H9 (cell line): ENCODE data around the gene CHRNA4. TPM values are rescaled to one million over a fixed set of nuclear protein-coding genes. Genes with fewer than 3 reads are reported as not detected.

Experiments used
- DNase-seq: peaks from one replicate; pipeline ENCODE4 v3.0.0-alpha.2; 2017
- H2AFZ ChIP-seq: one replicate; pipeline ENCODE4 v1.6.1; 2013; ENCODE audit warnings: mild to moderate bottlenecking, low read length, control low read depth, moderate library complexity
- H2AK5ac ChIP-seq: 2 replicates; pipeline ENCODE4 v1.6.1; 2013; ENCODE audit warnings: low read length, control low read depth, mixed read lengths; ENCODE audit not compliant: insufficient read length
- H2BK120ac ChIP-seq: one replicate; pipeline ENCODE4 v1.6.1; 2013; ENCODE audit warnings: low read depth, mild to moderate bottlenecking, low read length, control low read depth, inconsistent platforms; ENCODE audit not compliant: poor library complexity, severe bottlenecking
- H2BK12ac ChIP-seq: 2 replicates; pipeline ENCODE4 v1.6.1; 2013; ENCODE audit warnings: low read length, control low read depth, mixed read lengths, low read depth; ENCODE audit not compliant: insufficient read length
- H2BK15ac ChIP-seq: 2 replicates; pipeline ENCODE4 v1.6.1; 2013; ENCODE audit warnings: low read depth, low read length, control low read depth
- H2BK20ac ChIP-seq: one replicate; pipeline ENCODE4 v1.6.1; 2013; ENCODE audit warnings: low read depth, mild to moderate bottlenecking, low read length, control low read depth, inconsistent platforms; ENCODE audit not compliant: poor library complexity, severe bottlenecking
- H2BK5ac ChIP-seq: 2 replicates; pipeline ENCODE4 v1.6.1; 2013; ENCODE audit warnings: low read length, control low read depth, mixed read lengths; ENCODE audit not compliant: insufficient read length
- H3K14ac ChIP-seq: 2 replicates; pipeline ENCODE4 v1.6.1; 2013; ENCODE audit warnings: low read length, control low read depth; ENCODE audit not compliant: insufficient read depth
- H3K18ac ChIP-seq: 2 replicates; pipeline ENCODE4 v1.6.1; 2013; ENCODE audit warnings: low read depth, mild to moderate bottlenecking, mixed read lengths, low read length, control low read depth; ENCODE audit not compliant: insufficient read length
- H3K23ac ChIP-seq: 2 replicates; pipeline ENCODE4 v1.6.1; 2013; ENCODE audit warnings: low read length, control low read depth, mixed read lengths, low read depth; ENCODE audit not compliant: insufficient read length
- H3K23me2 ChIP-seq: 2 replicates; pipeline ENCODE4 v1.6.1; 2013; ENCODE audit warnings: low read depth, mild to moderate bottlenecking, mixed read lengths, low read length, control low read depth; ENCODE audit not compliant: insufficient read length, poor library complexity, severe bottlenecking
- H3K27ac ChIP-seq: 2 replicates; pipeline ENCODE4 v1.5.1; 2013; ENCODE audit warnings: low read length, control low read depth, mixed read lengths, low read depth; ENCODE audit not compliant: insufficient read length
- H3K27me3 ChIP-seq: 2 replicates; pipeline ENCODE4 v1.6.1; 2013; ENCODE audit warnings: low read length, control low read depth, inconsistent platforms; ENCODE audit not compliant: insufficient read depth
- H3K4ac ChIP-seq: 2 replicates; pipeline ENCODE4 v1.6.1; 2013; ENCODE audit warnings: low read depth, mild to moderate bottlenecking, control low read depth, inconsistent platforms, low read length, moderate library complexity
- H3K4me1 ChIP-seq: 2 replicates; pipeline ENCODE4 v1.6.1; 2013; ENCODE audit warnings: low read length, control low read depth, inconsistent platforms; ENCODE audit not compliant: insufficient read depth
- H3K4me2 ChIP-seq: 2 replicates; pipeline ENCODE4 v1.6.1; 2013; ENCODE audit warnings: low read length, control low read depth, mixed read lengths; ENCODE audit not compliant: insufficient read length, insufficient read depth
- H3K56ac ChIP-seq: 2 replicates; pipeline ENCODE4 v1.6.1; 2013; ENCODE audit warnings: low read depth, mild to moderate bottlenecking, mixed read lengths, low read length, control low read depth; ENCODE audit not compliant: insufficient read length
- H3K79me1 ChIP-seq: 2 replicates; pipeline ENCODE4 v1.6.1; 2013; ENCODE audit warnings: low read depth, mild to moderate bottlenecking, moderate library complexity, low read length, control low read depth, inconsistent platforms; ENCODE audit not compliant: insufficient read depth, poor library complexity, severe bottlenecking
- H3K79me2 ChIP-seq: 2 replicates; pipeline ENCODE4 v1.6.1; 2013; ENCODE audit warnings: low read length, control low read depth, inconsistent platforms; ENCODE audit not compliant: insufficient read depth
- H3K9ac ChIP-seq: 2 replicates; pipeline ENCODE4 v1.6.1; 2013; ENCODE audit warnings: low read length, control low read depth, mixed read lengths; ENCODE audit not compliant: insufficient read length; ENCODE audit errors: extremely low read depth
- H3K9me3 ChIP-seq: one replicate; pipeline ENCODE4 v1.6.1; 2013; ENCODE audit warnings: low read depth, low read length, inconsistent platforms; ENCODE audit not compliant: control insufficient read depth
- H3T11ph ChIP-seq: one replicate; pipeline ENCODE4 v1.6.1; 2013; ENCODE audit warnings: mild to moderate bottlenecking, low read length, control low read depth, inconsistent platforms
- H4K20me1 ChIP-seq: one replicate; pipeline ENCODE4 v1.6.1; 2013; ENCODE audit not compliant: control insufficient read depth, insufficient read length, insufficient read depth
- H4K5ac ChIP-seq: 2 replicates; pipeline ENCODE4 v1.6.1; 2013; ENCODE audit warnings: low read depth, mild to moderate bottlenecking, mixed read lengths, low read length, control low read depth; ENCODE audit not compliant: insufficient read length
- H4K8ac ChIP-seq: replicated peaks from 2 replicates; pipeline ENCODE4 v1.6.1; 2013; ENCODE audit warnings: low read length, control low read depth, mixed read lengths, low read depth; ENCODE audit not compliant: insufficient read length
- H4K91ac ChIP-seq: 2 replicates; pipeline ENCODE4 v1.6.1; 2013; ENCODE audit warnings: low read depth, mild to moderate bottlenecking, moderate library complexity, mixed read lengths, low read length, control low read depth; ENCODE audit not compliant: insufficient read length
- H3K27ac Mint-ChIP-seq, 3 experiments: 2 replicates in 2 of 3; 3 replicates in 1 of 3; pipeline ENCODE4 v1.8.0; 2020 to 2021; ENCODE audit warnings: mixed read lengths in 3 of 3, mild to moderate bottlenecking in 1 of 3, moderate library complexity in 1 of 3
- H3K27me3 Mint-ChIP-seq: 2 replicates; pipeline ENCODE4 v1.8.0; 2021; ENCODE audit warnings: low read depth, mild to moderate bottlenecking, moderate library complexity, mixed read lengths
- H3K36me3 Mint-ChIP-seq, 3 experiments: 2 replicates in 2 of 3; 3 replicates in 1 of 3; pipeline ENCODE4 v1.8.0; 2020 to 2021; ENCODE audit warnings: low read depth in 3 of 3, mixed read lengths in 3 of 3; ENCODE audit not compliant: insufficient read depth in 1 of 3
- H3K4me1 Mint-ChIP-seq, 2 experiments: 2 replicates each; pipeline ENCODE4 v1.8.0; 2020; ENCODE audit warnings: mixed read lengths in 2 of 2
- H3K4me3 Mint-ChIP-seq, 2 experiments: 2 replicates in 1 of 2; 3 replicates in 1 of 2; pipeline ENCODE4 v1.8.0; 2020 to 2021; ENCODE audit warnings: mild to moderate bottlenecking in 2 of 2, mixed read lengths in 2 of 2, moderate library complexity in 1 of 2
- H3K9me3 Mint-ChIP-seq, 2 experiments: 2 replicates in 1 of 2; 3 replicates in 1 of 2; pipeline ENCODE4 v1.8.0; 2020; ENCODE audit warnings: mild to moderate bottlenecking in 2 of 2, mixed read lengths in 2 of 2, moderate library complexity in 1 of 2
- WGBS: extraction: QIAGEN DNeasy Blood & Tissue Kit; methylation state at CpG from one replicate; pipeline ENCODE4 v1.1.7; 2013; ENCODE audit warnings: missing lambda C conversion rate, low lambda C conversion rate, mixed read lengths; ENCODE audit not compliant: insufficient read length; ENCODE audit errors: extremely low coverage; 5-methylcytosine and 5-hydroxymethylcytosine counted together
- total RNA-seq: library from RNA; stranded (reverse); gene quantifications from 2 replicates; pipeline ENCODE4 v1.2.1, GENCODE V29; 2021
- TF ChIP-seq, protein P1 (sequence below): fragments of 200-600 bp; sonication (generic); conservative IDR thresholded peaks from 3 replicates; pipeline ENCODE4 v1.8.0; 2021; ENCODE audit warnings: antibody characterized with exemption, mild to moderate bottlenecking

The CHRNA4 gene
- total RNA-seq, 1 experiment from 2014 or later: 2.5 TPM

- H3K23me2 ChIP-seq: no peaks in the 10 kb centered on the region
- no peaks in the 10 kb centered on the region for H3K9me3 Mint-ChIP-seq
- no peak overlapping the region for H3K9ac ChIP-seq
- H4K91ac ChIP-seq: no peak overlapping the region
- no peak overlapping the region for H2BK15ac ChIP-seq
- no peak overlapping the region for H2BK12ac ChIP-seq
- no peak overlapping the region for H3K27ac Mint-ChIP-seq
- no peak overlapping the region for H3K27ac ChIP-seq
- no peaks in the 10 kb centered on the region for H3K27me3 ChIP-seq
- no peak overlapping the region for H3K4me3 Mint-ChIP-seq
- H4K20me1 ChIP-seq: no peaks in the 10 kb centered on the region
- no peak overlapping the region for H3K23ac ChIP-seq
- no peaks in the 10 kb centered on the region for H3K9me3 ChIP-seq
- H3K27me3 Mint-ChIP-seq: no peaks in the 10 kb centered on the region
- no peak for DNase-seq
- peaks cover 0 to 4% (median 2%) of the 10 kb centered on the region in 3 experiments; a peak in 2 of 7 replicates for H3K36me3 Mint-ChIP-seq
- TF ChIP-seq, protein P1, sequence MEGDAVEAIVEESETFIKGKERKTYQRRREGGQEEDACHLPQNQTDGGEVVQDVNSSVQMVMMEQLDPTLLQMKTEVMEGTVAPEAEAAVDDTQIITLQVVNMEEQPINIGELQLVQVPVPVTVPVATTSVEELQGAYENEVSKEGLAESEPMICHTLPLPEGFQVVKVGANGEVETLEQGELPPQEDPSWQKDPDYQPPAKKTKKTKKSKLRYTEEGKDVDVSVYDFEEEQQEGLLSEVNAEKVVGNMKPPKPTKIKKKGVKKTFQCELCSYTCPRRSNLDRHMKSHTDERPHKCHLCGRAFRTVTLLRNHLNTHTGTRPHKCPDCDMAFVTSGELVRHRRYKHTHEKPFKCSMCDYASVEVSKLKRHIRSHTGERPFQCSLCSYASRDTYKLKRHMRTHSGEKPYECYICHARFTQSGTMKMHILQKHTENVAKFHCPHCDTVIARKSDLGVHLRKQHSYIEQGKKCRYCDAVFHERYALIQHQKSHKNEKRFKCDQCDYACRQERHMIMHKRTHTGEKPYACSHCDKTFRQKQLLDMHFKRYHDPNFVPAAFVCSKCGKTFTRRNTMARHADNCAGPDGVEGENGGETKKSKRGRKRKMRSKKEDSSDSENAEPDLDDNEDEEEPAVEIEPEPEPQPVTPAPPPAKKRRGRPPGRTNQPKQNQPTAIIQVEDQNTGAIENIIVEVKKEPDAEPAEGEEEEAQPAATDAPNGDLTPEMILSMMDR: no peak
- no peak overlapping the region for H2BK20ac ChIP-seq
- H3K79me2 ChIP-seq: no peaks in the 10 kb centered on the region
- WGBS: no CpG with 5 or more reads among the region's 21 CpGs
- no peak overlapping the region for H2BK120ac ChIP-seq
- H2AK5ac ChIP-seq: no peak overlapping the region
- no peak overlapping the region for H3K14ac ChIP-seq
- no peak overlapping the region for H3T11ph ChIP-seq
- no peak overlapping the region for H3K56ac ChIP-seq
- no peak overlapping the region for H4K8ac ChIP-seq
- H3K4me1 Mint-ChIP-seq: peaks cover 6 to 27% of the 10 kb centered on the region in 2 experiments
- no peaks in the 10 kb centered on the region for H3K79me1 ChIP-seq
- no peak overlapping the region for H2AFZ ChIP-seq
- H3K4me1 ChIP-seq: no peaks in the 10 kb centered on the region
- no peak overlapping the region for H3K18ac ChIP-seq
- no peak overlapping the region for H3K4me2 ChIP-seq
- no peak overlapping the region for H3K4ac ChIP-seq
- no peak overlapping the region for H4K5ac ChIP-seq
- H2BK5ac ChIP-seq: no peak overlapping the region
Measured at GRCh38 chr20:63408684-63409046, 47.5 kb upstream of the CHRNA4 start.
